GM18526 (cell line): ENCODE data around the gene SLC4A4.

Experiments used
- POLR2A ChIP-seq: IDR thresholded peaks from 3 replicates; pipeline ENCODE4 v1.6.1; 2011; ENCODE audit not compliant: insufficient read length; ENCODE audit errors: extremely low read depth

SLC4A4 gene

GRCh38 chr4:71343670-71344466 lies 5.0 kb downstream of the SLC4A4 start:
- TF ChIP-seq POLR2A = no peak

GRCh38 chr4:71346710-71347109 lies 7.9 kb downstream of the SLC4A4 start:
- no peak for TF ChIP-seq POLR2A

- no peak for TF ChIP-seq POLR2A
Measured at GRCh38 chr4:71348586-71348985, 9.8 kb downstream of the SLC4A4 start.

GRCh38 chr4:71355045-71355444 lies 16.2 kb downstream of the SLC4A4 start:
- TF ChIP-seq POLR2A = no peak

DNA sequence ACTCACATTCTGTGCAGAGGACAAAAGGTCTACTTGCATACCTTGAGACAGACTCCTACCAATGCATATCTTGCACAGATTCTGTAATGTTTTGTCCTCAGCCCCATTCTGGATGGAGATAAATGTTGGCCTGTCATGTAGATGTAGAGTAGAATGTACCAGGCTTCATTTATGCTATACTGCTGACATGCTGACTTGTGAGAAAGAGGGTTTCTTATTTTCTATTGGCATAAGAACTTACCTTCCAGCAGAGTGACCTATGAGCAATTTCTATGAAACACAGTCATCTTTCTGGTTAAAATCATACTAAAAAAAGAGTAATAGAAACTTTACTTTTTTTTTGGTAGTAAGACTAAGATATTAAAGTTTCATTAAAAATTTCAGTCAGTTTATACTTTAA lies 17.2 kb downstream of the SLC4A4 start:
- no peak for TF ChIP-seq POLR2A

- no peak for TF ChIP-seq POLR2A
Measured at GRCh38 chr4:71356924-71357663, 18.3 kb downstream of the SLC4A4 start.

GRCh38 chr4:71360844-71361243 lies 22.0 kb downstream of the SLC4A4 start:
- TF ChIP-seq POLR2A = no peak

DNA sequence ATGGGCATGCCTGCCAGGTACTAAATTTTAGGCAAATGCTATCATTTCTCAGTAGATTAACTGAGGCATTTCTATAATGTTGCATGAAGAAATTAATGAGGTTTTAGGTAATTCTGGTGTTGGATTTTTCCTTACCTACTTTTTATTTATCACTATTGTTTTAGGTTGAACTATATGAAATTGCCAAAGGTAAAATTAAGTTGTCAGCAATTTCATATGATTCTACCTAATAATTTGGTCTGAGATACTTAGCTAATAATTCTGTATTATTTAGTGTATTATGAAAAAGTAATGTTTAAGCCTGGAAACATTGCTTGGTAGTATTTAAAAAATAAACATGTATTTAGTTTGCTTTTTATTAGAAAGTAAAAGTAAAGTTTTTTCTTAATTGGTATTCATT lies 22.7 kb downstream of the SLC4A4 start:
- TF ChIP-seq POLR2A = no peak

DNA sequence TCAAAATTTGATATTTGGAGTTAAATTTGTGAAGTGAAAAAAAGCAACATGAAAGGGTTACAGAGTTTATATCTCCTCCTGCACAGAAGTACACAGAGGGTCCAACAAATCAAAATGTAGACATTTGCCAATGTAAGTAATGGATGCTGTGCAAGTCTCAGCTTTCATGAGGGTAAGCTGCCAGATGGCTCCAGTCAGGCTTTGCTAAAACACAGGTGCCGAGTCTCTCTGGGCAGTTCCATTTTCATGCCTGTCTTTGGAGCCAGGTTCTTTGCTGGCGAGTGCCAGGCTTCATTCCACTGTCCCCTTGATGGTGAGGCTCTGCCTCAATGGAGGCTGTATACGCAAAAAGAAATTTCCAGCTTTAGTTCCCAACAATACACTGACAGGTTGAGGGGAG lies 27.9 kb downstream of the SLC4A4 start:
- TF ChIP-seq POLR2A = no peak

DNA sequence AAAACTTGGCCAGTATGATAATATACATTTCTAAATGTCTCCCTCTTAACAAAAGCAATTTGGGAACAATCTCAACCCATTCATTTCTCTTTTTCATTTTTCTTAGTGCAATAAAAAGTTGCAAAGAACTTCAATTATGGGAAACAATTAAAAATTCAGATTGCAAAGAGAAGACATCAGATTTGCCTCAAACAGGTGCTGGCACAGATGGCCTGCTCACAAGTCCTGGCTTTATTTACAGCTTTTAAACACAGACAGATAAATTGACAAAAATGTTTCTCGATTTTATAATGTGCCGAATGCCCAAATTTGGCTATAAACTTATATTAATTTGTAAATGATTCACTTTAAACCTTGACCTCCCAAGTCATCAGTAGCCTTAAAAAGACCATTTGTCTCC lies 28.7 kb downstream of the SLC4A4 start:
- no peak for TF ChIP-seq POLR2A

- TF ChIP-seq POLR2A = no peak
Measured at GRCh38 chr4:71368906-71369305, 30.1 kb downstream of the SLC4A4 start.

DNA sequence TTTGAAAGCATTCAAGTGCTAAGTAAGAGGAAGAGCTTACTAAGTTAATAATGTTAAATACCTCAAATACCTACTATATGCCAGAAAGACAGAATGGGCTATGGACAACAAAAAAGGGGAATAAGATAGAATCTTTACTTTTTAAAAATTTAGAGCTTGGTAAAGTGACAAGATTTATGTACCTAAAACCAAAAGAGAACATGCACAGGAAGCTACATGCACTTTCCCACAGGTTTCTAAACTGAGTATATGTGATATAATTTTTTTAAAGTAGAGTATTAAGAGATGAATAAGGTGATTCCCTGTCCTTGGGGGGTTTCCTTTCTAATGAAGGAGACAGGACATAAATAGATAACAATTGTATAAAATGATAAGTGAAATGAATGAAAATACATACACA lies 30.7 kb downstream of the SLC4A4 start:
- TF ChIP-seq POLR2A = no peak

DNA sequence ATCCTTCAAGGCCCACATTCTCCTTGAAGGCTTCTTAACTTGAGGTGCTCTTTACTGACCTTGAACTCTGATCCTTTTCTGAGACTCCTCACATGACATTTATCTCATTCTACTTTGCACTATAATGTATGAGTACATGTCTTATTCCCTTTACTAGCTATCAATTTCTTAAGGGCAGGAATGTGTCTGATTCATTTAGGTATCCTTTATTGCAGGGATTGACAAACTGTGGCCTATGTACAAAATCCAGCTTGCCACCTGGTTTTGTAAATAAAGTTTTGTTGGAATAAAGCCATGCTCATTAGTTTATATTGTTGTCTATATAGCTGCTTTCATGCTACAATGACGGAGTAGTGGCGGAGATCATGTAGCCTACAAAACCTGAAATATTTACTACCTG lies 36.7 kb downstream of the SLC4A4 start:
- TF ChIP-seq POLR2A = no peak

GRCh38 chr4:71377561-71377960 lies 38.7 kb downstream of the SLC4A4 start:
- TF ChIP-seq POLR2A = no peak

- TF ChIP-seq POLR2A = no peak
Measured at GRCh38 chr4:71379126-71379525, 40.3 kb downstream of the SLC4A4 start.

GRCh38 chr4:71380788-71381187 lies 42.0 kb downstream of the SLC4A4 start:
- TF ChIP-seq POLR2A = no peak
